ENCODE data around the gene PTGES3L. TPM values are rescaled to one million over a fixed set of nuclear protein-coding genes. Genes with fewer than 3 reads are reported as not detected.
A peak's percentile ranks its signal among the peaks of the same experiment; 100 is the strongest.

Gene PTGES3L
- total and polyA plus RNA-seq, 2 of the 13 experiments (the other 11 are each of a cell fraction or from before 2014, with no cell fraction given): 1.2 to 2.9 TPM

DNA sequence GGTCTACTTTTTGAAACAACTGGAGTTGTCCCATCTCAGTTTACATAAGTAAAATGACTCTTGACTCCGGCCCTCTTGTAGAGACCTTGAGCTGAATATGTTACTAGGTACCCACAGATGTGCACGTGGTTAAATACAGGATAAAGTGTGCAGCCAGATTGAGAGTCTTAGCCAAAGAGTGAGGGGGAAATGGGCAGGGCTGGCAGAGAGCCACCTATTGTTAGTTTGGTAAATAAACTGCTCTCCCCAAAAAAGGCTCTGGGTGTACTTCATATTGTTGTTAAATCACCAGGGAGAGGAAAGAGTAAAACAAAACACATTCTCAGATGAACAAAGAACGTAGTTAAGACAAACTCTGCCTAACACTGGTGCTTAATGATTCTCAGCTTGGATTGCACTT, 59.0 kb downstream of the PTGES3L start (continued):
- TF ChIP-seq, protein P1, sequence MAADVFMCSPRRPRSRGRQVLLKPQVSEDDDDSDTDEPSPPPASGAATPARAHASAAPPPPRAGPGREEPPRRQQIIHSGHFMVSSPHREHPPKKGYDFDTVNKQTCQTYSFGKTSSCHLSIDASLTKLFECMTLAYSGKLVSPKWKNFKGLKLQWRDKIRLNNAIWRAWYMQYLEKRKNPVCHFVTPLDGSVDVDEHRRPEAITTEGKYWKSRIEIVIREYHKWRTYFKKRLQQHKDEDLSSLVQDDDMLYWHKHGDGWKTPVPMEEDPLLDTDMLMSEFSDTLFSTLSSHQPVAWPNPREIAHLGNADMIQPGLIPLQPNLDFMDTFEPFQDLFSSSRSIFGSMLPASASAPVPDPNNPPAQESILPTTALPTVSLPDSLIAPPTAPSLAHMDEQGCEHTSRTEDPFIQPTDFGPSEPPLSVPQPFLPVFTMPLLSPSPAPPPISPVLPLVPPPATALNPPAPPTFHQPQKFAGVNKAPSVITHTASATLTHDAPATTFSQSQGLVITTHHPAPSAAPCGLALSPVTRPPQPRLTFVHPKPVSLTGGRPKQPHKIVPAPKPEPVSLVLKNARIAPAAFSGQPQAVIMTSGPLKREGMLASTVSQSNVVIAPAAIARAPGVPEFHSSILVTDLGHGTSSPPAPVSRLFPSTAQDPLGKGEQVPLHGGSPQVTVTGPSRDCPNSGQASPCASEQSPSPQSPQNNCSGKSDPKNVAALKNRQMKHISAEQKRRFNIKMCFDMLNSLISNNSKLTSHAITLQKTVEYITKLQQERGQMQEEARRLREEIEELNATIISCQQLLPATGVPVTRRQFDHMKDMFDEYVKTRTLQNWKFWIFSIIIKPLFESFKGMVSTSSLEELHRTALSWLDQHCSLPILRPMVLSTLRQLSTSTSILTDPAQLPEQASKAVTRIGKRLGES (CRISPR knock-in tag; IDR thresholded peaks at IDR 0.05; ENCODE audit: borderline replicate concordance): no peak
- TF ChIP-seq ZNF572 (CRISPR knock-in tag; IDR thresholded peaks at IDR 0.05) (no peak), YEATS4 (CRISPR knock-in tag; IDR thresholded peaks at IDR 0.05; ENCODE audit: borderline replicate concordance) (no peak), EP300 (IDR thresholded peaks at IDR 0.05; ENCODE audit: low read depth in 2 of 2, low read length in 2 of 2) (peak in 1 of 2 experiments; percentile 31; a peak in 1 of 4 replicates), EP300 (CRISPR knock-in tag; IDR thresholded peaks at IDR 0.05; ENCODE audit: borderline replicate concordance) (no peak), ZNF792 (CRISPR knock-in tag; IDR thresholded peaks at IDR 0.05) (no peak), ZNF12 (CRISPR knock-in tag; IDR thresholded peaks at IDR 0.05) (no peak), ZNF839 (CRISPR knock-in tag; IDR thresholded peaks at IDR 0.05; ENCODE audit: borderline replicate concordance) (no peak), ZNF543 (CRISPR knock-in tag; IDR thresholded peaks at IDR 0.05) (0 out of 2 replicates have a peak, but pooled peaks have one; percentile 8), FOXK2 (IDR thresholded peaks at IDR 0.05) (no peak), ZNF841 (CRISPR knock-in tag; IDR thresholded peaks at IDR 0.05; ENCODE audit: borderline replicate concordance) (no peak), SP140L (CRISPR knock-in tag; IDR thresholded peaks at IDR 0.05; ENCODE audit: borderline replicate concordance) (0 out of 2 replicates have a peak, but pooled peaks have one; percentile 22), ZNF431 (CRISPR knock-in tag; IDR thresholded peaks at IDR 0.05; ENCODE audit: borderline replicate concordance, low read depth) (no peak)
- TF ChIP-seq, protein P2, sequence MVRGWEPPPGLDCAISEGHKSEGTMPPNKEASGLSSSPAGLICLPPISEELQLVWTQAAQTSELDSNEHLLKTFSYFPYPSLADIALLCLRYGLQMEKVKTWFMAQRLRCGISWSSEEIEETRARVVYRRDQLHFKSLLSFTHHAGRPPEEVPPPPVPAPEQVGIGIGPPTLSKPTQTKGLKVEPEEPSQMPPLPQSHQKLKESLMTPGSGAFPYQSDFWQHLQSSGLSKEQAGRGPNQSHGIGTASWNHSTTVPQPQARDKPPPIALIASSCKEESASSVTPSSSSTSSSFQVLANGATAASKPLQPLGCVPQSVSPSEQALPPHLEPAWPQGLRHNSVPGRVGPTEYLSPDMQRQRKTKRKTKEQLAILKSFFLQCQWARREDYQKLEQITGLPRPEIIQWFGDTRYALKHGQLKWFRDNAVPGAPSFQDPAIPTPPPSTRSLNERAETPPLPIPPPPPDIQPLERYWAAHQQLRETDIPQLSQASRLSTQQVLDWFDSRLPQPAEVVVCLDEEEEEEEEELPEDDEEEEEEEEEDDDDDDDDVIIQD (CRISPR knock-in tag; IDR thresholded peaks at IDR 0.05; ENCODE audit: low read depth): no peak
- TF ChIP-seq, protein P3, sequence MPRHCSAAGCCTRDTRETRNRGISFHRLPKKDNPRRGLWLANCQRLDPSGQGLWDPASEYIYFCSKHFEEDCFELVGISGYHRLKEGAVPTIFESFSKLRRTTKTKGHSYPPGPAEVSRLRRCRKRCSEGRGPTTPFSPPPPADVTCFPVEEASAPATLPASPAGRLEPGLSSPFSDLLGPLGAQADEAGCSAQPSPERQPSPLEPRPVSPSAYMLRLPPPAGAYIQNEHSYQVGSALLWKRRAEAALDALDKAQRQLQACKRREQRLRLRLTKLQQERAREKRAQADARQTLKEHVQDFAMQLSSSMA (CRISPR knock-in tag; IDR thresholded peaks at IDR 0.05): no peak
- TF ChIP-seq, protein P4, sequence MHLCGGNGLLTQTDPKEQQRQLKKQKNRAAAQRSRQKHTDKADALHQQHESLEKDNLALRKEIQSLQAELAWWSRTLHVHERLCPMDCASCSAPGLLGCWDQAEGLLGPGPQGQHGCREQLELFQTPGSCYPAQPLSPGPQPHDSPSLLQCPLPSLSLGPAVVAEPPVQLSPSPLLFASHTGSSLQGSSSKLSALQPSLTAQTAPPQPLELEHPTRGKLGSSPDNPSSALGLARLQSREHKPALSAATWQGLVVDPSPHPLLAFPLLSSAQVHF (CRISPR knock-in tag; IDR thresholded peaks at IDR 0.05): no peak

Data from HepG2 (cell line).